IMR-90 (cell line): ENCODE results near the gene PIGC. TPM values are rescaled to one million over a fixed set of nuclear protein-coding genes. Genes with fewer than 3 reads are reported as not detected.

Experiments
- ATAC-seq: fragments of 200-7000 bp; cut with Tn5 transposase; 2 replicates; pipeline ENCODE4 v1.9.1; 2020; ENCODE audit warnings: low read depth, mild to moderate bottlenecking, moderate library complexity
- BruUV-seq: library from RNA; stranded (reverse); fragments of 400-500 nt; replicated peaks from 2 replicates; lab custom pipeline; 2021; lab: Mats Ljungman, UMichigan
- CTCF ChIA-PET: fragments of 300-600 bp; formaldehyde crosslinking; extraction: SDS; loops from one replicate; lab custom pipeline; 2021; ENCODE audit warnings: antibody characterized with exemption; lab: Yijun Ruan, JAX
- POLR2A ChIA-PET: fragments of 300-600 bp; sonication (Branson Sonifier 250); formaldehyde crosslinking; loops from one replicate; lab custom pipeline; 2022; ENCODE audit warnings: antibody characterized with exemption; ENCODE audit not compliant: unreplicated experiment; lab: Charles Lee
- DNase-seq: peaks from one replicate; pipeline ENCODE4 v3.0.0; 2013
- H2AFZ ChIP-seq: replicated peaks from 2 replicates; pipeline ENCODE3; 2013; ENCODE audit warnings: low read length, mild to moderate bottlenecking; ENCODE audit not compliant: poor library complexity
- H2AK5ac ChIP-seq: 2 replicates; pipeline ENCODE4 v1.6.1; 2013; ENCODE audit warnings: low read depth, low read length, inconsistent platforms
- H2AK9ac ChIP-seq: replicated peaks from 2 replicates; pipeline ENCODE3; 2013; ENCODE audit warnings: mild to moderate bottlenecking, low read depth, low read length, moderate library complexity; ENCODE audit not compliant: poor library complexity
- H2BK120ac ChIP-seq: 2 replicates; pipeline ENCODE4 v1.6.1; 2013; ENCODE audit warnings: low read depth, low read length, inconsistent platforms
- H2BK15ac ChIP-seq: 3 replicates; pipeline ENCODE4 v1.6.1; 2013; ENCODE audit warnings: low read depth, low read length, inconsistent platforms
- H2BK20ac ChIP-seq: 2 replicates; pipeline ENCODE4 v1.6.1; 2013; ENCODE audit warnings: low read depth, mild to moderate bottlenecking, inconsistent platforms, low read length, moderate library complexity
- H2BK5ac ChIP-seq: 2 replicates; pipeline ENCODE4 v1.6.1; 2013; ENCODE audit warnings: mild to moderate bottlenecking, low read depth, low read length, inconsistent platforms; ENCODE audit not compliant: poor library complexity, severe bottlenecking
- H3K14ac ChIP-seq: replicated peaks from 2 replicates; pipeline ENCODE4 v1.6.1; 2013; ENCODE audit warnings: low read depth, low read length, inconsistent platforms
- H3K18ac ChIP-seq: 2 replicates; pipeline ENCODE4 v1.6.1; 2013; ENCODE audit warnings: low read depth, low read length, control low read depth
- H3K23ac ChIP-seq: 2 replicates; pipeline ENCODE4 v1.6.1; 2013; ENCODE audit warnings: low read depth, low read length, inconsistent platforms
- H3K27ac ChIP-seq: 2 replicates; pipeline ENCODE4 v1.5.1; 2013; ENCODE audit warnings: mild to moderate bottlenecking, control low read depth, low read length; ENCODE audit not compliant: insufficient read depth
- H3K27me3 ChIP-seq: 2 replicates; pipeline ENCODE4 v1.6.1; 2013; ENCODE audit warnings: low read length; ENCODE audit not compliant: control insufficient read depth, insufficient read depth
- H3K36me3 ChIP-seq: 2 replicates; pipeline ENCODE4 v1.6.1; 2013; ENCODE audit warnings: low read length, mixed read lengths; ENCODE audit not compliant: control insufficient read depth, insufficient read depth
- H3K4ac ChIP-seq: 2 replicates; pipeline ENCODE4 v1.6.1; 2013; ENCODE audit warnings: low read depth, low read length, inconsistent platforms
- H3K4me1 ChIP-seq: 2 replicates; pipeline ENCODE4 v1.6.1; 2013; ENCODE audit warnings: low read length, mixed read lengths; ENCODE audit not compliant: control insufficient read depth, insufficient read depth
- H3K4me2 ChIP-seq: 2 replicates; pipeline ENCODE4 v1.6.1; 2013; ENCODE audit warnings: low read depth, mild to moderate bottlenecking, control low read depth, low read length, moderate library complexity
- H3K4me3 ChIP-seq: 2 replicates; pipeline ENCODE4 v1.5.1; 2013; ENCODE audit warnings: low read depth, mild to moderate bottlenecking, control low read depth, low read length, moderate library complexity; ENCODE audit not compliant: insufficient read depth
- H3K56ac ChIP-seq: 2 replicates; pipeline ENCODE4 v1.6.1; 2013; ENCODE audit warnings: low read length, inconsistent platforms; ENCODE audit not compliant: insufficient read depth; ENCODE audit errors: extremely low read depth
- H3K79me1 ChIP-seq, 2 experiments: 2 replicates each; pipeline ENCODE4 v1.6.1; 2013; ENCODE audit warnings: low read length in 2 of 2, inconsistent platforms in 1 of 2, low read depth in 1 of 2
- H3K9ac ChIP-seq: 2 replicates; pipeline ENCODE4 v1.6.1; 2013; ENCODE audit warnings: low read depth, low read length, control low read depth
- H3K9me1 ChIP-seq: 2 replicates; pipeline ENCODE4 v1.6.1; 2013; ENCODE audit warnings: low read length, inconsistent platforms; ENCODE audit not compliant: insufficient read depth
- H3K9me3 ChIP-seq: 2 replicates; pipeline ENCODE4 v1.6.1; 2013; ENCODE audit warnings: low read length; ENCODE audit not compliant: control insufficient read depth, insufficient read depth
- H4K20me1 ChIP-seq: 2 replicates; pipeline ENCODE4 v1.6.1; 2013; ENCODE audit warnings: low read length, inconsistent platforms; ENCODE audit not compliant: insufficient read depth
- H4K5ac ChIP-seq: 2 replicates; pipeline ENCODE4 v1.6.1; 2013; ENCODE audit warnings: mild to moderate bottlenecking, low read depth, low read length, control low read depth
- H4K8ac ChIP-seq, 2 experiments: 2 replicates each; pipeline ENCODE4 v1.6.1; 2013; ENCODE audit warnings: low read depth in 2 of 2, low read length in 2 of 2, control low read depth in 1 of 2, inconsistent platforms in 1 of 2
- H4K91ac ChIP-seq: 2 replicates; pipeline ENCODE4 v1.6.1; 2013; ENCODE audit warnings: low read depth, low read length, inconsistent platforms; ENCODE audit not compliant: insufficient read depth
- BHLHE40 ChIP-seq: fragments of 150-350 bp; IDR thresholded peaks from 2 replicates; pipeline ENCODE4 v1.6.1; 2016; ENCODE audit warnings: mild to moderate bottlenecking, low read depth, low read length
- CEBPB ChIP-seq: IDR thresholded peaks from 2 replicates; pipeline ENCODE4 v1.6.1; 2012; ENCODE audit warnings: low read depth, low read length, improper control_type of control experiment
- CHD1 ChIP-seq: IDR thresholded peaks from 2 replicates; pipeline ENCODE4 v1.6.1; 2012; ENCODE audit warnings: low read depth, low read length, improper control_type of control experiment
- CTCF ChIP-seq: conservative IDR thresholded peaks from 2 replicates; pipeline ENCODE4 v1.5.1; 2012; ENCODE audit warnings: mild to moderate bottlenecking, low read depth, low read length, improper control_type of control experiment
- ELK1 ChIP-seq: fragments of 150-350 bp; IDR thresholded peaks from 2 replicates; pipeline ENCODE4 v1.6.1; 2016; ENCODE audit warnings: low read depth, mild to moderate bottlenecking, low read length, moderate library complexity, borderline replicate concordance
- FOS ChIP-seq: fragments of 150-350 bp; IDR thresholded peaks from 2 replicates; pipeline ENCODE4 v1.6.1; 2016; ENCODE audit warnings: low read depth, low read length
- MAFK ChIP-seq: IDR thresholded peaks from 2 replicates; pipeline ENCODE4 v1.6.1; 2012; ENCODE audit warnings: low read depth, low read length, improper control_type of control experiment
- MAZ ChIP-seq: IDR thresholded peaks from 2 replicates; pipeline ENCODE4 v1.6.1; 2012; ENCODE audit warnings: low read depth, mild to moderate bottlenecking, low read length, improper control_type of control experiment, moderate library complexity, borderline replicate concordance
- MXI1 ChIP-seq: IDR thresholded peaks from 2 replicates; pipeline ENCODE4 v1.6.1; 2012; ENCODE audit warnings: low read depth, mild to moderate bottlenecking, low read length, moderate library complexity, borderline replicate concordance
- NFE2L2 ChIP-seq: fragments of 150-350 bp; IDR thresholded peaks from 2 replicates; pipeline ENCODE4 v1.6.1; 2016; ENCODE audit warnings: low read depth, mild to moderate bottlenecking, low read length
- POLR2A ChIP-seq: IDR thresholded peaks from 2 replicates; pipeline ENCODE4 v1.6.1; 2012; ENCODE audit warnings: mild to moderate bottlenecking, low read depth, low read length
- RAD21 ChIP-seq: IDR thresholded peaks from 2 replicates; pipeline ENCODE4 v1.6.1; 2012; ENCODE audit warnings: low read length, improper control_type of control experiment
- RCOR1 ChIP-seq: IDR thresholded peaks from 2 replicates; pipeline ENCODE4 v1.6.1; 2012; ENCODE audit warnings: mild to moderate bottlenecking, low read length, improper control_type of control experiment; ENCODE audit not compliant: insufficient replicate concordance
- RFX5 ChIP-seq: IDR thresholded peaks from 2 replicates; pipeline ENCODE4 v1.8.0; 2012; ENCODE audit warnings: low read depth, mild to moderate bottlenecking, low read length, moderate library complexity
- SMC3 ChIP-seq: fragments of 150-350 bp; IDR thresholded peaks from 2 replicates; pipeline ENCODE4 v1.6.1; 2016; ENCODE audit warnings: low read depth, mild to moderate bottlenecking, antibody characterized with exemption, low read length, moderate library complexity
- USF2 ChIP-seq: fragments of 150-350 bp; IDR thresholded peaks from 2 replicates; pipeline ENCODE4 v1.6.1; 2017; ENCODE audit warnings: mild to moderate bottlenecking, antibody characterized with exemption, low read length, low read depth
- WGBS, 2 experiments: methylation state at CpG; one replicate each; pipeline versions ENCODE4 v1.1.5 to v1.1.7; 2013; ENCODE audit warnings: missing lambda C conversion rate in 2 of 2; ENCODE audit not compliant: insufficient read length in 1 of 2; ENCODE audit errors: extremely low coverage in 2 of 2; 5-methylcytosine and 5-hydroxymethylcytosine counted together
- dilution Hi-C: fragments of 300-500 bp; cut with HindIII; formaldehyde crosslinking; loops from one replicate; pipeline ENCODE4 v1.14.3; 2018; ENCODE audit warnings: low sequenced_read_pairs; ENCODE audit not compliant: unreplicated experiment
- in situ Hi-C: fragments of 300-500 bp; cut with MboI; formaldehyde crosslinking; loops from 3 replicates; pipeline ENCODE4 v1.14.3; 2019; ENCODE audit warnings: low sequenced_read_pairs, inconsistent platforms, mixed read lengths
- intact Hi-C: fragments of 100-400 bp; cut with micrococcal nuclease; formaldehyde crosslinking; loops from 2 replicates; pipeline ENCODE4 v1.10.0; 2022
- polyA plus RNA-seq, 3 experiments: library from polyadenylated mRNA; depleted of rRNA; stranded (reverse); fragments of >200 nt; gene quantifications; 2 replicates each; pipeline ENCODE4 v1.2.3, GENCODE V29; 2012; ENCODE audit warnings: low replicate concordance in 1 of 3
- total RNA-seq: library from RNA; depleted of rRNA; stranded (reverse); fragments of >200 nt; gene quantifications from 2 replicates; pipeline ENCODE4 v1.2.3, GENCODE V29; 2012

Gene PIGC
- total and polyA plus RNA-seq, 2 of the 4 experiments (the other 2 are of a cell fraction): 14.9 to 15.8 TPM

GRCh38 chr1:172486805-172487454, 43.1 kb upstream of the PIGC start:
- Histone ChIP-seq H2BK5ac (no peak overlapping the region), H2AK9ac (no peak overlapping the region), H4K20me1 (no peaks in the 10 kb centered on the region), H2BK20ac (no peak overlapping the region), H3K18ac (no peak overlapping the region), H3K9me3 (no peaks in the 10 kb centered on the region), H4K8ac (no peak overlapping the region), H3K27ac (no peak overlapping the region), H4K5ac (no peak overlapping the region), H3K14ac (no peak overlapping the region), H2AFZ (no peak overlapping the region), H3K9me1 (no peaks in the 10 kb centered on the region), H3K4me3 (no peak overlapping the region), H3K4ac (no peak overlapping the region), H3K27me3 (peaks cover 38% of the 10 kb centered on the region), H2BK15ac (no peak overlapping the region), H3K36me3 (no peaks in the 10 kb centered on the region), H4K91ac (no peak overlapping the region), H3K56ac (no peak overlapping the region), H2AK5ac (no peak overlapping the region), H3K4me2 (no peak overlapping the region), H3K23ac (no peak overlapping the region), H3K9ac (no peak overlapping the region), H3K79me1 (no peaks in the 10 kb centered on the region), H2BK120ac (no peak overlapping the region), H3K4me1 (no peaks in the 10 kb centered on the region)
- CTCF ChIA-PET: interaction anchor here (0.8 kb wide), 1 partner anchor 35 kb away, joined by 3 read pairs; no protein-coding TSS in a partner anchor
- no peak for DNase-seq
- in situ Hi-C loops (no loop called here), dilution Hi-C loops (no loop called here), intact Hi-C loops (no loop called here)
- TF ChIP-seq BHLHE40 (no peak), NFE2L2 (no peak), RFX5 (no peak), MAFK (no peak), MXI1 (no peak), CHD1 (no peak), RAD21 (no peak), FOS (no peak), SMC3 (no peak), CTCF (no peak), POLR2A (no peak), MAZ (no peak), CEBPB (no peak), ELK1 (no peak), USF2 (no peak), RCOR1 (no peak)
- WGBS, 2 experiments: no CpG with 5 or more reads among the region's 3 CpGs
- BruUV-seq: no TSS peak
- ATAC-seq: no peak
- POLR2A ChIA-PET: no interaction called here
